HG03095 (cell line): ENCODE results near the gene TAS1R2.
"Not testable (repeated sequence)": the region's sequence is repeated elsewhere in the genome, so short reads cannot be mapped to it uniquely, and the experiment has no call there.

Source experiments
- ATAC-seq: cut with Tn5 transposase; IDR thresholded peaks from one replicate; pipeline ENCODE4 v1.9.1; 2021; ENCODE audit warnings: moderate library complexity; ENCODE audit not compliant: unreplicated experiment

Gene TAS1R2

DNA sequence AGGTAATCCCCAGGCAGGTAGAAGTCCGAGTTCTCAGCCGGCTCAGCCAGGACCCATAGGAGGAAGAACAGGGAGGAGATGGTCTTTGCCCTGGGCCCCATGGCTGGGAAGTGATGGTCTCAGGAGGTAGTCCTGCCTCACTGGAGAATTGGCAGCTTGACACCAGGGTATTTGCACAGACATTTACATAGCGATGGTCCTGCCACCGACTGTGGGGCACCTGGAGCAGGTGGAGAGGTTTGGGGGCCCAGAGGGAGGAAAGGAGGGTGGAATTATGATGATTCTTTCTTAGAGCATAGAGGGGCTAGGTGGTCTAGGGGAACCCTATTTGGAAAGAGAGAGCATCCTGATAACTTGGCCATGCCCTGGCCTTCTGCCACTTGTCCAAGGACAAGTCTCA, at the start of gene TAS1R2:
TAS1R2 (minus strand) TSS at position 101 of the 400 bp plus-strand sequence; CDS start at position 101, 0 bp downstream.
- no peak for ATAC-seq

- ATAC-seq = no peak
Measured at GRCh38 chr1:18907917-18908845, 48.7 kb upstream of the TAS1R2 start.

DNA sequence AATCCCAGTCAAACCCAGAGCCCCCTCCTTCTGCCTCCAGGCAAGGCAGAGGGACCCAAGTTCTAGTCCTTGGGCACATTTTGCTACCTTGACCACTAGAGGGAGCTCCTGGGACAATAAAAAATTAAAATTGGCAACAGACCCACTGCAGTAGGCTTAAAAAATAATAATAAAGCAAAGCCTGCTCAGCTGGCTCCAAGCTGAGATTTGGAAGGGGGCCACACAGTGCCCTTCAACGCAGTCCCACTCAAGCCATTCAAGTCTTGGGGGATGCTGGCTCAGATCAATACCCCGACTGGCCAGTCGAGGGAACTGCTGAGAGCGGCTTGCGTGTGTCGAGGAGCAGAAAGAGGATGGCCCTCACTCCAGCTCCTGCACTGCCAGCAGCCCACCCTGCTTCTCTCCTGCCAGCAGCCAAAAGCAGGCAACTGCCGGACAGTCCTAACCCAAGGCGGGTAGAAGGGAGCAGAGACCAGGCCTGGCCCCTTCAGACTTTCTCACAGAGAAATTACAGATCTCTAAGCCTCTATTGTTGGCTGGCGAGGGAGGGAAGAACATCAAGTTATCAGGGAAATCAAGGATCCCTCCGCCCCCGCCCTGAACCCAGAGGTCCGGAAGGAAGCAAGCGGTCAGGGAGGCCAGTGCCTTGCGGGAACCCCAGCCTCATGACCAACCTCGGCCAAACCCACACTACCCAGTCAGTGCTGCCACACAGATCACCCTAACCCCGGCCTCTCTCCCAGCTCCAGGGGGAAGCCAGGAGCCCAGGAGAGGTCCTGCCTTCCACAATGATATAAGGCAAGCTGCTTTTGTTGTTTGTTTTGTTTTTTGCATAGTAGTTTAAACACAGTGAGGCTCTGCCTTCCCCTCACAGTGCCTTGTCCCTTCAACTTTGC, 47.8 kb upstream of the TAS1R2 start:
- ATAC-seq = no peak

DNA sequence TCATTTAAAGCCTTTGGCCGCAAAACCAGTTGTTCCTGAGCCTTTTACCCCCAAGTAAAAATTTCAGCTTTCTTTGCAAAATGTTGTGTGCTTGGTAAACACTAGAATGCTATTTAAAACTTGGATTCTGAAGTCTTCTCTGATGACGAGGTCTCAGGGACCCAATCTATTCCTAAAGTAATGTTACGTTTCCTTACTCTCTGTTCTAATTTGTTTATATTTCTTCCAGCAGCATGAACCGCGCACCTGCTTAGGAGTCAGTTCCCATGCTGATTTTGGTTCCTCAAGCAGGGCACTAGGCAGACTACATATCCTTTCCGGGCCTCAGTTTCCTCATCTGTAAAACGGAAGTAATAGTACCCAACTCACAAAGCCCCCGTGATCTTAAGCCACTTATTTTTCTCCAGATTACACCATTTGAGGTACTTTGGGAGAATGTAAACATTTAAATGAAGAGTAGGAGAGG, 43.9 kb upstream of the TAS1R2 start:
- ATAC-seq = no peak

- ATAC-seq = peak; percentile 94
Measured at GRCh38 chr1:18902523-18903290, 43.2 kb upstream of the TAS1R2 start, which contains the start of gene ALDH4A1. Gene ALDH4A1 (minus strand): TSS chr1:18902555. CDS start chr1:18902523, 32 bp downstream.

DNA sequence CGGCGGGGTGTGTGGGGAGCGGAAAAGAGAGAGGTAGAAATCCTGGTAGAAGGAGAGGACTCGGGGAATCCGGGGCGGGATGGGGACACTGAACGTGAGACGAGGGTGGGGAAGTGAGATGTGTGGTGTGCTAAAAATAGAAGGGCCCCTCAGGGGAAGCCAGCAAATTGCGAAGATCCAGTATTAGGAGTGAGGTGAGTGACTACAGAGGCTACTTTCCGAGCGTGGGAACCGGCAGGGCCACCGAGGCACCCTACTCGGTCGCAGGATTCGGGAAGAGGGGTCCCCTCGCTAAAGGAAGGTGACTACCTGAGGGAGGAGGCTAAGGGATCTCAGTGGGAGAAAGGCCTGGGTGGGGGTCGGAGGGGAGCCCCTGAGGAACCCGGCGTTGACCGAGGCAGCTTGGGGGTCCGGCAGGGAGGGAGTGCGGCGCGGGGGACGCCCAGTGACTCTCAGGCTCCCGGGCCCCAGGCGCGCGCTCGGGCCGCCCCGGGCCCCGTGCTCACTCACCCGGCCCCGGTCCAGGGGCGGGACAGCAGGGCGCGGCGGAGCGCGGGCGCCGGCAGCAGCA, 42.6 kb upstream of the TAS1R2 start:
- peak; percentile 11 for ATAC-seq

GRCh38 chr1:18901147-18901951, 41.9 kb upstream of the TAS1R2 start:
- ATAC-seq = no peak

GRCh38 chr1:18900303-18900841, 40.9 kb upstream of the TAS1R2 start:
- no peak for ATAC-seq

- no peak for ATAC-seq
Measured at GRCh38 chr1:18899363-18900049, 40.0 kb upstream of the TAS1R2 start.

- no peak for ATAC-seq
Measured at GRCh38 chr1:18898567-18898966, 39.1 kb upstream of the TAS1R2 start.

DNA sequence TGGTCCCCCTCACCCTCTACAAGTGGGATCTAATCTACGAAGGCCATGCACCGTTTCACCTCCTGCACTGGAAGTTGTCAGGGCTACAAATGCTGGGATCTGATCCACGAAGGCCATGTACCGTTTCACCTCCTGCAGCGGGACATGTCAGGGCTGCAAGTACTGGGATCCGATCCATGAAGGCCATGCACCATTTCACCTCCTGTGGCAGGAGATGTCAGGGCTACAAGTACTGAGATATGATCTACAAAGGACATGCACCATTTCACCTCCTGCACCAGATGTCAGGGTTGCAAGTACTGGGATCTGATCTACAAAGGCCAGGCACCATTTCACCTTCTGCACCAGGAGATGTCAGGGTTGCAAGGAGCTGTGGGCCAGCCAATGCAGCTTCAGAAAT, 35.9 kb upstream of the TAS1R2 start:
- ATAC-seq = no peak

DNA sequence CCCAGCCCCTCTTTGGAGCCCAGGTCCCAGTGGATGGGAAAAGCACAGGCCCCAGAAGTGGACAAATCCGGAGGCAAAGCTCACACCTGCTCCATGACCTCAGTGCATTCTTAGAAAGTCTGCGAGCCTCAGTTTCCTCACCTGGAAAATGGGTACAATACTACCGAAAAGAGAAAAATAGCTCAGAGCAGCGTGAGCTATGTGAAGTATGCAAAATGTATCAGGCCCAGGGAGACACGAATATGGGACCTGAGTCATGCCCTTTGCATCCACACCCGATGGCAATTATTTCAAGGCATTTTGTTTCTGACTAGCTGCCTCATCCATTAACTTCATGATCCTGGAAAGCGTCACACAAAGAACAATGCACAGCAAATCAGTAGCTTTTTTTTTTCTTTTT, 33.7 kb upstream of the TAS1R2 start:
- no peak for ATAC-seq

GRCh38 chr1:18891858-18892257, 32.4 kb upstream of the TAS1R2 start:
- not testable (repeated sequence) for ATAC-seq

GRCh38 chr1:18891426-18891780, 31.9 kb upstream of the TAS1R2 start:
- no peak for ATAC-seq

DNA sequence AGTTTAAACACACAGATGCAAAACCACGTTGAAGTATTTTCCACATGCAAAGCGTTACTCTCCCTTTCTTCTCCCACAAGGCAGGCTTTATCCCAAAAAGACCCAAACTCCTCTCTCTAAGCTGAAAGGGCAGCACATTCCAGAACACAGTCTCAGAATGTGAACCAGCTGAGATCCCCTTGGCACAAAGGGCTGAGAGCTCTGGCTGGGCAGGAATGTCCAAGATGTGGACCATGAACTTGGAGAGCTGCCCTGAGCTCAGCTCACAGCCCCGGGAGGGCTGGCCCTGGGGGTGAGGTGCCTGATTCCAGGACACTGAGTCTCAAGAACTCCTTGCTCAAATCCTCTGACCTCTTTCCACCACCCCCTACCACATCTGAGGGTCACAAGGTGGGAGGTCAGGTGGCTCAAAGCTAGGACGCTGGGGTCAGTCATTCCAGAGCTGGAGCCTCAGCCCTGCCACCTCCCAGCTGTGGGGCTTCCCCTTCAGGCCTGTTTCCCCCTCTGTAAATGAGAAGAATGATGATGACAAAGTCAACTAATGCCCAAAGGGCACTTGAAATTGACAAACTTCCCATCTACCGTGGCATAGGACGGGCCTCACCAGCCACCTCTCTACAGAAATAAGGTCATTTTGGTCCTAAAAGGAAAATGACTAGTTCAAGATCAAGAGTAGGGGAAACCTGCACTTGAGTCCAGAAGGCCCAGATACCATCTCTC, 31.4 kb upstream of the TAS1R2 start:
- ATAC-seq = no peak

GRCh38 chr1:18886003-18886335, 26.5 kb upstream of the TAS1R2 start:
- ATAC-seq = no peak

DNA sequence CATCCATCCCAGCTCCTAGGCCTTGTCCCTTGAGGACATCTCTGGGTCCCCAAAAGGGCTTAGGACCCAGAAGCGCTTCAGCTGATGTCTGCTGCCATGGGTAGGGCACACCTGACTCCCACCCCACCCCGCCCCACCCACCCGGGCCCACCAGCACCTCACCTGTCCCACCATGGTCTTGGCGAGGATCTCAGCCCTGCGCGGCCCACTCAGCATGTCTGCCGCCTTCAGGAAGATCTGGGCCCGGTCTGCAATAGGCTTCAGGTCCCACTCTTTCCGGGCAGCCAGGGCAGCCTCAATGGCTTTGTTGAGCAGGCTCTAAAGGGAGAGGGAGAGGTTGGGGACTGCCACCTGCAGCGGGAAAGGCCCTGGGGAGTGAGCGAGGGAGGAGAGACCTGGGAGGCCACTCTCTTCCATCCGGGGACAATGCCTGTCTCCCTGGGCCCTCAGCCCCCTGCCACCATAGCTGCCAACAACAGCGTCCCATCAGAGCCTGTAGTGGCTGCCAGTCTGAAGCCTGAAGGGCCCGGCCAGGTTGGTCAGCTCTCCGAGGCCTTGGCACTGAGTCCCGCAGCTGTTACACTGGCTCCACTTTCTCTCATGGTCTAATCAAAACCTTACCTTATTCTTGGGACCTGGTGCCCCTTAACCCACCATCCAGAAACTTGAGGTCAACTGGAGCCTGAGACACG, 26.0 kb upstream of the TAS1R2 start:
- no peak for ATAC-seq

- ATAC-seq = no peak
Measured at GRCh38 chr1:18884727-18885126, 25.3 kb upstream of the TAS1R2 start.
